DMS79 (cell line): ENCODE measurements around the gene MACROD2.

Experiments
- DNase-seq: peaks from one replicate; lab custom pipeline; 2025; lab: John Stamatoyannopoulos, UW

MACROD2 gene

GRCh38 chr20:15542655-15543054 is 1547.3 kb downstream of the MACROD2 start:
- DNase-seq = no peak

- DNase-seq = no peak
Observed at GRCh38 chr20:15544742-15545141, 1549.4 kb downstream of the MACROD2 start.

- DNase-seq = no peak
Observed at GRCh38 chr20:15546525-15547023, 1551.3 kb downstream of the MACROD2 start.

- no peak for DNase-seq
Observed at GRCh38 chr20:15547119-15547518, 1551.8 kb downstream of the MACROD2 start.

- DNase-seq = no peak
Observed at GRCh38 chr20:15550116-15550870, 1555.0 kb downstream of the MACROD2 start.

- no peak for DNase-seq
Observed at GRCh38 chr20:15555913-15556312, 1560.6 kb downstream of the MACROD2 start.

GRCh38 chr20:15556869-15557268 is 1561.6 kb downstream of the MACROD2 start:
- DNase-seq = no peak

- DNase-seq = no peak
Observed at GRCh38 chr20:15561070-15561569, 1565.8 kb downstream of the MACROD2 start.

- no peak for DNase-seq
Observed at GRCh38 chr20:15561707-15562404, 1566.5 kb downstream of the MACROD2 start.

GRCh38 chr20:15563836-15564235 is 1568.5 kb downstream of the MACROD2 start:
- DNase-seq = no peak

GRCh38 chr20:15564981-15565380 is 1569.7 kb downstream of the MACROD2 start:
- no peak for DNase-seq

- no peak for DNase-seq
Observed at GRCh38 chr20:15565786-15566185, 1570.5 kb downstream of the MACROD2 start.

- DNase-seq = no peak
Observed at GRCh38 chr20:15567219-15567618, 1571.9 kb downstream of the MACROD2 start.

GRCh38 chr20:15570156-15570555 is 1574.8 kb downstream of the MACROD2 start:
- no peak for DNase-seq

- DNase-seq = no peak
Observed at GRCh38 chr20:15571056-15571455, 1575.7 kb downstream of the MACROD2 start.

GRCh38 chr20:15575255-15575654 is 1579.9 kb downstream of the MACROD2 start:
- DNase-seq = no peak

- no peak for DNase-seq
Observed at GRCh38 chr20:15576411-15576810, 1581.1 kb downstream of the MACROD2 start.

- DNase-seq = no peak
Observed at GRCh38 chr20:15578113-15578512, 1582.8 kb downstream of the MACROD2 start.

GRCh38 chr20:15579688-15580087 is 1584.4 kb downstream of the MACROD2 start:
- no peak for DNase-seq

- DNase-seq = no peak
Observed at GRCh38 chr20:15582146-15582760, 1586.9 kb downstream of the MACROD2 start.

GRCh38 chr20:15584507-15584906 is 1589.2 kb downstream of the MACROD2 start:
- no peak for DNase-seq

- DNase-seq = no peak
Observed at GRCh38 chr20:15593081-15593480, 1597.8 kb downstream of the MACROD2 start.
